NCI-H2107 (cell line): ENCODE results near the gene HES5.
"Not testable (repeated sequence)": the region's sequence is repeated elsewhere in the genome, so short reads cannot be mapped to it uniquely, and the experiment has no call there.

Experiments
- DNase-seq: peaks from one replicate; lab custom pipeline; 2025; lab: John Stamatoyannopoulos, UW

The HES5 gene

GRCh38 chr1:2529784-2530512 lies at the start of gene HES5:
HES5 (minus strand) TSS chr1:2530263; CDS start chr1:2530164, 99 bp downstream.
- DNase-seq, result no peak

GRCh38 chr1:2578758-2579118 lies 48.7 kb upstream of the HES5 start:
- DNase-seq, result no peak

GRCh38 chr1:2577565-2578075 lies 47.6 kb upstream of the HES5 start:
- DNase-seq, result not testable (repeated sequence)

GRCh38 chr1:2575801-2576663 lies 46.0 kb upstream of the HES5 start:
- no peak for DNase-seq

- DNase-seq, result no peak
These were observed 44.3 kb upstream of the HES5 start for GRCh38 chr1:2574350-2574749.

GRCh38 chr1:2573250-2573920 lies 43.3 kb upstream of the HES5 start:
- DNase-seq, result no peak

- no peak for DNase-seq
These were observed 41.3 kb upstream of the HES5 start for GRCh38 chr1:2571348-2571747.

GRCh38 chr1:2570332-2570731 lies 40.3 kb upstream of the HES5 start:
- no peak for DNase-seq

GRCh38 chr1:2569703-2570102 lies 39.6 kb upstream of the HES5 start:
- DNase-seq, result not testable (repeated sequence)

- no peak for DNase-seq
These were observed 39.0 kb upstream of the HES5 start for GRCh38 chr1:2569060-2569459.

- not testable (repeated sequence) for DNase-seq
These were observed 38.2 kb upstream of the HES5 start for GRCh38 chr1:2568187-2568816.

GRCh38 chr1:2567083-2567679 lies 37.1 kb upstream of the HES5 start:
- no peak for DNase-seq

GRCh38 chr1:2566101-2567045 lies 36.3 kb upstream of the HES5 start:
- DNase-seq, result no peak

GRCh38 chr1:2564815-2565374 lies 34.8 kb upstream of the HES5 start:
- no peak for DNase-seq

- DNase-seq, result no peak
These were observed 34.1 kb upstream of the HES5 start for GRCh38 chr1:2564006-2564814.

GRCh38 chr1:2563205-2563604 lies 33.1 kb upstream of the HES5 start:
- no peak for DNase-seq

- DNase-seq, result no peak
These were observed 32.1 kb upstream of the HES5 start for GRCh38 chr1:2561898-2562895.

GRCh38 chr1:2561446-2561845 lies 31.4 kb upstream of the HES5 start:
- DNase-seq, result no peak
